K562 (cell line): ENCODE results near the gene TMCC1. TPM values are rescaled to one million over a fixed set of nuclear protein-coding genes. Genes with fewer than 3 reads are reported as not detected.

ENCODE experiments used
- ARNT ChIP-seq, 2 experiments: fragments of 450-650 bp; IDR thresholded peaks; 2 replicates each; pipeline ENCODE4 v1.6.1; 2016; ENCODE audit warnings: mild to moderate bottlenecking in 1 of 2
- ELF4 ChIP-seq: fragments of 450-650 bp; formaldehyde crosslinking; IDR thresholded peaks from 2 replicates; pipeline ENCODE4 v1.4.0; 2022; ENCODE audit warnings: missing genetic modification characterization
- ETS2 ChIP-seq: IDR thresholded peaks from 2 replicates; pipeline ENCODE4 v1.6.1; 2016; ENCODE audit warnings: borderline replicate concordance, missing genetic modification characterization, mild to moderate bottlenecking, moderate library complexity, missing compliant biosample characterization; ENCODE audit not compliant: poor library complexity, severe bottlenecking
- FOS ChIP-seq: IDR thresholded peaks from 3 replicates; pipeline ENCODE4 v1.6.1; 2011; ENCODE audit not compliant: insufficient read length; ENCODE audit errors: extremely low read depth
- NR4A1 ChIP-seq, 2 experiments: fragments of 250-450 bp in 1 of 2; fragments of 450-650 bp in 1 of 2; sonication (Bioruptor Pico) in 1 of 2; IDR thresholded peaks; 2 replicates each; pipeline versions ENCODE4 v1.4.0 to v1.6.1; 2016 to 2020; ENCODE audit warnings: mild to moderate bottlenecking in 2 of 2, missing compliant biosample characterization in 1 of 2, missing genetic modification characterization in 1 of 2, moderate library complexity in 1 of 2
- PHTF2 ChIP-seq: fragments of 250-450 bp; sonication (Bioruptor Pico); IDR thresholded peaks from 2 replicates; pipeline ENCODE4 v1.5.0; 2021; ENCODE audit warnings: mild to moderate bottlenecking
- POLR2AphosphoS2 ChIP-seq: IDR thresholded peaks from 2 replicates; pipeline ENCODE4 v1.6.1; 2012; ENCODE audit warnings: low read length, improper control_type of control experiment
- SP1 ChIP-seq: sonication (generic); formaldehyde crosslinking; IDR thresholded peaks from 2 replicates; pipeline ENCODE4 v1.8.1; 2022; ENCODE audit warnings: mild to moderate bottlenecking, missing genetic modification reagents
- STAT5A ChIP-seq: IDR thresholded peaks from 2 replicates; pipeline ENCODE4 v1.6.1; 2012; ENCODE audit warnings: low read length, inconsistent platforms, borderline replicate concordance
- ZNF140 ChIP-seq: fragments of 250-450 bp; sonication (Bioruptor Pico); IDR thresholded peaks from 2 replicates; pipeline ENCODE4 v1.8.0; 2021; ENCODE audit warnings: moderate library complexity, mild to moderate bottlenecking, inconsistent platforms
- ZNF232 ChIP-seq: sonication (generic); formaldehyde crosslinking; IDR thresholded peaks from 2 replicates; pipeline ENCODE4 v1.8.0; 2022; ENCODE audit warnings: mild to moderate bottlenecking, missing genetic modification reagents
- ZNF717 ChIP-seq: fragments of 250-450 bp; sonication (Bioruptor Pico); IDR thresholded peaks from 2 replicates; pipeline ENCODE4 v1.5.0; 2021
- polyA plus RNA-seq, 8 experiments: library from polyadenylated mRNA; depleted of rRNA in 4 of 8; stranded (reverse) in 5 of 8; unstranded in 3 of 8; fragments of >200 nt; fragmentation: Nextera tagmentation in 2 of 8; fragmentation: Illumina TruSeq in 1 of 8; extraction: Ambion mirVana in 2 of 8; extraction: Trizol in 1 of 8; gene quantifications; 2 replicates each; pipeline versions ENCODE4 v1.2.1 to v1.2.3, GENCODE V29; 2011 to 2014; ENCODE audit warnings: inconsistent platforms in 1 of 8, missing spikeins in 1 of 8
- total RNA-seq, 7 experiments: library from RNA; depleted of rRNA in 6 of 7; stranded (reverse); fragments of >200 nt in 6 of 7; fragmentation: Illumina TruSeq in 2 of 7; extraction: Trizol in 2 of 7; gene quantifications; 2 replicates each; pipeline versions ENCODE4 v1.2.1 to v1.2.3, GENCODE V29; 2011 to 2021; ENCODE audit warnings: low replicate concordance in 1 of 7
- TF ChIP-seq, protein P1 (sequence below), 2 experiments: fragments of 250-450 bp in 1 of 2; fragments of 450-650 bp in 1 of 2; sonication (Bioruptor Pico) in 1 of 2; IDR thresholded peaks; 2 replicates each; pipeline versions ENCODE4 v1.6.1 to v1.8.0; 2016 to 2021; ENCODE audit warnings: mild to moderate bottlenecking in 2 of 2, moderate library complexity in 2 of 2, missing compliant biosample characterization in 1 of 2, missing genetic modification characterization in 1 of 2

TMCC1 gene
- total and polyA plus RNA-seq, 9 of the 15 experiments (the other 6 are each of a cell fraction or from before 2014, with no cell fraction given): 0.89 to 8.7 (median 4.0) TPM

DNA sequence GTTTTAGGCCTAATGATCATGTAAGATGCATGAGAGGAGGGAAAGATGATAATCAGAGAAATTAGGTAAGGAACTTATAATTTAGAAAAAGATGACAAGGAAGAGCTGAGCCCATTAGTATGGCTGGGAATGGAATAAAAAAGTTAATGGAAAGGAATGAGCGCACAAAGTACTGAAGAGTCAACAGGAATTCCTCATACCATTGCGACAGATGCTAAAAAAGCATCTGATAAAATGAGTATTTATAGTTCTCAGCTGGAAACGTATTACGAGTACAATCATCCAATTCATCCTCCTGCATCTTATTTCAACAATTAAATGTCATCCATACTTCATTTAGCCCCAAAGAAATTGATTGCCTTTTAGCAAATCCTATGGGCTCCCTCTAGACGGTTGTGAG is 58.9 kb downstream of the TMCC1 start (continued):
- TF ChIP-seq, protein P1, sequence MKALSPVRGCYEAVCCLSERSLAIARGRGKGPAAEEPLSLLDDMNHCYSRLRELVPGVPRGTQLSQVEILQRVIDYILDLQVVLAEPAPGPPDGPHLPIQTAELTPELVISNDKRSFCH (CRISPR knock-in tag; IDR thresholded peaks at IDR 0.05): no peak
- TF ChIP-seq, protein P1 (tag; IDR thresholded peaks at IDR 0.05): no peak
- TF ChIP-seq ARNT (IDR thresholded peaks at IDR 0.05) (no peak), ETS2 (tag) (no peak), ZNF232 (CRISPR knock-in tag) (no peak), ELF4 (no peak), ZNF717 (CRISPR knock-in tag) (no peak), POLR2AphosphoS2 (no peak), NR4A1 (CRISPR knock-in tag; IDR thresholded peaks at IDR 0.05) (no peak), NR4A1 (tag; IDR thresholded peaks at IDR 0.05) (no peak), PHTF2 (CRISPR knock-in tag) (no peak), FOS (no peak), STAT5A (no peak), ZNF140 (no peak), SP1 (CRISPR knock-in tag) (no peak)
